ENCODE data around the gene CEP104. TPM values are rescaled to one million over a fixed set of nuclear protein-coding genes. Genes with fewer than 3 reads are reported as not detected.

The CEP104 gene
- total RNA-seq, 1 donor from 2014 or later = 18.3 TPM

DNA sequence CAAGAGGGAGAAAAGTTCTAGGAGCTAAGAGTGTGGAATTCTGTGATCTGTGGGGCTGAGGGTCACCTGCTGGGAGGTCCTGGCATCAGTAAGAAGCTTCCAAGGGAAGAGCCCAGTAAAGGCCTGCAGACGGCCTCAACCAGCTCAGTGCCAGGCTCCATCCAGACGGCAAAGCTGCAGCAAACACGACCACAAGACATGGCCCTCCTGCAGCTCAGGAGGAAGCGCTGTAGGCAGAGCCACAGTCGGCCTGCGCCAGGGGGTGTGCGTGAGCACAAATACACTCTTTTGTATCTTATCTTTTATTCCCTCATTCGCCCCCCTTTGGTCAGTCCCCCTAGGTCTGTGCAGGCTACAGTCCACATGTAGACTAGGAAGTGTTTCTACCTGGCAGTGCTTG lies 29.7 kb upstream of the CEP104 start:
- no peak for DNase-seq (ENCODE audit: low read depth)
- no peak for TF ChIP-seq CTCF (conservative IDR thresholded peaks at IDR 0.05; ENCODE audit: low read depth, low read length)
- no peak overlapping the region for H3K4me3 ChIP-seq (ENCODE audit: low read depth, low read length)

DNA sequence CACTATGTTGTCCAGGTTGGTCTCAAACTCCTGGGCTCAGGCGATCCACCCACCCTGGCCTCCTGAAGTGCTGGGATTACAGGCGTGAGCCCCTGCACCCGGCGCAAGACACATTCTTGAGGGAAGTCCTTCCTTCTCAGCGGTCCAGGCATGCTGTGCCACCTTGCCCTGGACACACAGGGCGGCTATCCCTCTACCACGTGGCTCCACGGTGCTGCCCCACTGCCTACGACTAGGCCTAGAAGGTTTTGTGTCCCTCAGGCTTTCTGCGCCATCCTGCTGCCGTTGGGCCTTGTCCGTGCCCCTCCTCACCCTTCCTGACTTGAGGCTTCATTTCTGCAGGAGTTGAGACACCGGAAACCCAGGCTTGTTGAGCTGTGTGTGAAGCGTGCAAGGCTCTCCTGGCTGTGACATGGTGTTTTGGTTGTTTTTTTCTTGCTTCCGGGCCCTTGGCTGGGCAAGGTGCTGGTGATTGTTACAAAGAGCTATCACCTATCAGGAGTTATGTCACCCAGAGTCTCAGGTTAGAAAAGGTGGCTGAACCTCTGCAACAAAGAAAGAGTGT lies 29.2 kb upstream of the CEP104 start:
- no peak overlapping the region for H3K4me3 ChIP-seq (ENCODE audit: low read depth, low read length)
- no peak for DNase-seq (ENCODE audit: low read depth)
- no peak for TF ChIP-seq CTCF (conservative IDR thresholded peaks at IDR 0.05; ENCODE audit: low read depth, low read length)

GRCh38 chr1:3885611-3886010 lies 28.6 kb upstream of the CEP104 start:
- no peak overlapping the region for H3K4me3 ChIP-seq (ENCODE audit: low read depth, low read length)
- no peak for DNase-seq (ENCODE audit: low read depth)
- TF ChIP-seq CTCF (conservative IDR thresholded peaks at IDR 0.05; ENCODE audit: low read depth, low read length) = no peak

DNA sequence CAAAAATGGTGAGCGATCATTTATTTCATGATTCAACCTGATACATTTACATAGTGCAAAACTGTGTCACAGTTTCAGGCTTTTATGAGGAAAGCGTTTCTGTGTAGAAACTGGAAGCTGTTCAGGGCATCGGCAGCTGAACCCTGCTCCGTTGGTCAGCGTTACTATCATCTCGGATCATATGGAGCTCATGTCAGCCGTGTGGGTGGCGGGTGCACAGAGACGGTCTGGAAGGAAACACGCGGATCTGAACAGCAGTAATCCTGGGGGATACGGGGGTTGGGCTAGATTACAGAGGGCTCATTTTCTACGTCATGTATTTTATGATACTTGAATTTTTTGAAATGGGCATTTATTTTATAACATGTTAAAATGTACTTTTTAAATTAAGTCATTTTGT lies 28.0 kb upstream of the CEP104 start:
- DNase-seq (ENCODE audit: low read depth) = no peak
- no peak overlapping the region for H3K4me3 ChIP-seq (ENCODE audit: low read depth, low read length)
- no peak for TF ChIP-seq CTCF (conservative IDR thresholded peaks at IDR 0.05; ENCODE audit: low read depth, low read length)

- DNase-seq (ENCODE audit: low read depth) = no peak
- no peak overlapping the region for H3K4me3 ChIP-seq (ENCODE audit: low read depth, low read length)
- no peak for TF ChIP-seq CTCF (conservative IDR thresholded peaks at IDR 0.05; ENCODE audit: low read depth, low read length)
These were observed 26.3 kb upstream of the CEP104 start for GRCh38 chr1:3883194-3883925.

GRCh38 chr1:3881193-3881480 lies 24.1 kb upstream of the CEP104 start:
- no peak for TF ChIP-seq CTCF (conservative IDR thresholded peaks at IDR 0.05; ENCODE audit: low read depth, low read length)
- no peak for DNase-seq (ENCODE audit: low read depth)
- no peak overlapping the region for H3K4me3 ChIP-seq (ENCODE audit: low read depth, low read length)

All from epithelial cell of proximal tubule (primary cell).